Measurements from ENCODE around the gene TBC1D2. TPM values are rescaled to one million over a fixed set of nuclear protein-coding genes. Genes with fewer than 3 reads are reported as not detected.

Gene TBC1D2
- total RNA-seq, 2 donors from 2014 or later, result 5.6 to 6.4 TPM

GRCh38 chr9:98236901-98237487 is 18.5 kb downstream of the TBC1D2 start:
- no peaks in the 10 kb centered on the region for H3K9me3 Mint-ChIP-seq
- H3K4me1 Mint-ChIP-seq, result peaks cover 7% of the 10 kb centered on the region
- ATAC-seq (replicated peaks), result no peak
- H3K27ac Mint-ChIP-seq, result no peak overlapping the region
- peaks cover 27% of the 10 kb centered on the region for H3K36me3 Mint-ChIP-seq (ENCODE audit: low read depth)
- H3K4me3 Mint-ChIP-seq, result no peak overlapping the region
- H3K27me3 Mint-ChIP-seq, result no peaks in the 10 kb centered on the region

GRCh38 chr9:98235126-98235525 is 20.3 kb downstream of the TBC1D2 start:
- Mint-ChIP-seq H3K27ac (no peak overlapping the region), H3K4me1 (peaks cover 7% of the 10 kb centered on the region), H3K4me3 (no peak overlapping the region), H3K9me3 (no peaks in the 10 kb centered on the region), H3K36me3 (ENCODE audit: low read depth) (peaks cover 36% of the 10 kb centered on the region), H3K27me3 (no peaks in the 10 kb centered on the region)
- ATAC-seq (replicated peaks), result no peak

- Mint-ChIP-seq H3K9me3 (no peaks in the 10 kb centered on the region), H3K4me1 (peaks cover 7% of the 10 kb centered on the region), H3K36me3 (ENCODE audit: low read depth) (peaks cover 34% of the 10 kb centered on the region), H3K27me3 (no peaks in the 10 kb centered on the region), H3K27ac (peak overlapping the region; percentile 66), H3K4me3 (no peak overlapping the region)
- ATAC-seq (replicated peaks), result no peak
Measured at GRCh38 chr9:98234245-98234825, 21.1 kb downstream of the TBC1D2 start.

- peaks cover 45% of the 10 kb centered on the region for H3K36me3 Mint-ChIP-seq (ENCODE audit: low read depth)
- peaks cover 7% of the 10 kb centered on the region for H3K4me1 Mint-ChIP-seq
- ATAC-seq (replicated peaks), result no peak
- no peak overlapping the region for H3K4me3 Mint-ChIP-seq
- no peaks in the 10 kb centered on the region for H3K27me3 Mint-ChIP-seq
- H3K27ac Mint-ChIP-seq, result no peak overlapping the region
- H3K9me3 Mint-ChIP-seq, result no peaks in the 10 kb centered on the region
Measured at GRCh38 chr9:98232926-98233325, 22.5 kb downstream of the TBC1D2 start.

GRCh38 chr9:98231770-98232478 is 23.5 kb downstream of the TBC1D2 start:
- Mint-ChIP-seq H3K9me3 (no peaks in the 10 kb centered on the region), H3K27me3 (no peaks in the 10 kb centered on the region), H3K4me1 (peaks cover 7% of the 10 kb centered on the region), H3K4me3 (no peak overlapping the region), H3K27ac (no peak overlapping the region), H3K36me3 (ENCODE audit: low read depth) (peaks cover 55% of the 10 kb centered on the region)
- no peak for ATAC-seq (replicated peaks)

GRCh38 chr9:98230789-98231188 is 24.7 kb downstream of the TBC1D2 start:
- no peak for ATAC-seq (replicated peaks)
- H3K9me3 Mint-ChIP-seq, result no peaks in the 10 kb centered on the region
- no peak overlapping the region for H3K27ac Mint-ChIP-seq
- H3K27me3 Mint-ChIP-seq, result no peaks in the 10 kb centered on the region
- no peak overlapping the region for H3K4me3 Mint-ChIP-seq
- H3K4me1 Mint-ChIP-seq, result peaks cover 7% of the 10 kb centered on the region
- peaks cover 59% of the 10 kb centered on the region for H3K36me3 Mint-ChIP-seq (ENCODE audit: low read depth)

- Mint-ChIP-seq H3K4me1 (peaks cover 7% of the 10 kb centered on the region), H3K27me3 (no peaks in the 10 kb centered on the region), H3K27ac (no peak overlapping the region), H3K9me3 (no peaks in the 10 kb centered on the region), H3K4me3 (no peak overlapping the region), H3K36me3 (ENCODE audit: low read depth) (peaks cover 59% of the 10 kb centered on the region)
- ATAC-seq (replicated peaks), result no peak
Measured at GRCh38 chr9:98230304-98230703, 25.1 kb downstream of the TBC1D2 start.

GRCh38 chr9:98229620-98230019 is 25.8 kb downstream of the TBC1D2 start:
- peaks cover 7% of the 10 kb centered on the region for H3K4me1 Mint-ChIP-seq
- H3K4me3 Mint-ChIP-seq, result no peak overlapping the region
- H3K27ac Mint-ChIP-seq, result no peak overlapping the region
- H3K9me3 Mint-ChIP-seq, result no peaks in the 10 kb centered on the region
- peaks cover 59% of the 10 kb centered on the region for H3K36me3 Mint-ChIP-seq (ENCODE audit: low read depth)
- no peak for ATAC-seq (replicated peaks)
- H3K27me3 Mint-ChIP-seq, result no peaks in the 10 kb centered on the region

GRCh38 chr9:98229090-98229395 is 26.4 kb downstream of the TBC1D2 start:
- Mint-ChIP-seq H3K36me3 (ENCODE audit: low read depth) (peaks cover 58% of the 10 kb centered on the region), H3K27ac (no peak overlapping the region), H3K9me3 (no peaks in the 10 kb centered on the region), H3K4me1 (peaks cover 6% of the 10 kb centered on the region), H3K27me3 (no peaks in the 10 kb centered on the region), H3K4me3 (no peak overlapping the region)
- no peak for ATAC-seq (replicated peaks)

- H3K27ac Mint-ChIP-seq, result no peak overlapping the region
- no peak for ATAC-seq (replicated peaks)
Measured at GRCh38 chr9:98228392-98229089, 26.9 kb downstream of the TBC1D2 start.

GRCh38 chr9:98227883-98228282 is 27.6 kb downstream of the TBC1D2 start:
- Mint-ChIP-seq H3K36me3 (ENCODE audit: low read depth) (peaks cover 53% of the 10 kb centered on the region), H3K9me3 (no peaks in the 10 kb centered on the region), H3K27me3 (no peaks in the 10 kb centered on the region), H3K4me3 (no peak overlapping the region), H3K4me1 (no peaks in the 10 kb centered on the region), H3K27ac (no peak overlapping the region)
- ATAC-seq (replicated peaks), result no peak

More at GRCh38 chr9:98228392-98229089, 26.9 kb downstream of the TBC1D2 start:
- H3K4me3 Mint-ChIP-seq, result no peak overlapping the region
- H3K27me3 Mint-ChIP-seq, result no peaks in the 10 kb centered on the region
- no peaks in the 10 kb centered on the region for H3K9me3 Mint-ChIP-seq
- H3K4me1 Mint-ChIP-seq, result peaks cover under 1% of the 10 kb centered on the region
- peaks cover 53% of the 10 kb centered on the region for H3K36me3 Mint-ChIP-seq (ENCODE audit: low read depth)

GRCh38 chr9:98226957-98227356 is 28.5 kb downstream of the TBC1D2 start:
- Mint-ChIP-seq H3K9me3 (no peaks in the 10 kb centered on the region), H3K27ac (no peak overlapping the region), H3K4me1 (no peaks in the 10 kb centered on the region), H3K4me3 (no peak overlapping the region), H3K27me3 (no peaks in the 10 kb centered on the region), H3K36me3 (ENCODE audit: low read depth) (peaks cover 55% of the 10 kb centered on the region)
- no peak for ATAC-seq (replicated peaks)

- Mint-ChIP-seq H3K9me3 (no peaks in the 10 kb centered on the region), H3K27ac (no peak overlapping the region), H3K4me1 (no peaks in the 10 kb centered on the region), H3K27me3 (no peaks in the 10 kb centered on the region), H3K36me3 (ENCODE audit: low read depth) (peaks cover 55% of the 10 kb centered on the region), H3K4me3 (no peak overlapping the region)
- no peak for ATAC-seq (replicated peaks)
Measured at GRCh38 chr9:98226516-98226915, 28.9 kb downstream of the TBC1D2 start.

GRCh38 chr9:98225015-98225442 is 30.4 kb downstream of the TBC1D2 start:
- Mint-ChIP-seq H3K27ac (no peak overlapping the region), H3K4me1 (no peaks in the 10 kb centered on the region), H3K4me3 (no peak overlapping the region), H3K36me3 (ENCODE audit: low read depth) (peaks cover 43% of the 10 kb centered on the region), H3K27me3 (no peaks in the 10 kb centered on the region), H3K9me3 (no peaks in the 10 kb centered on the region)
- ATAC-seq (replicated peaks), result no peak

Data from activated T-helper 17 cell treated with anti-CD3 and anti-CD28 coated beads, Interleukin-2, amount 50 U/mL, for 72 hours (primary cell).